ENCODE measurements around the gene GZMA.

Gene GZMA

GRCh38 chr5:55136521-55136920 lies 34.1 kb downstream of the GZMA start:
- in situ Hi-C loops (cut with MboI; ENCODE audit: low pct_unique_long_range_greater_than_20kb, low sequenced_read_pairs, unreplicated experiment), result no loop called here
- no peak for TF ChIP-seq CTCF (IDR thresholded peaks at IDR 0.05; ENCODE audit: extremely low read depth, insufficient read depth, missing control alignments)
- DNase-seq (ENCODE audit: low spot score), result no peak

GRCh38 chr5:55140908-55141665 lies 38.6 kb downstream of the GZMA start:
- DNase-seq (ENCODE audit: low spot score), result no peak
- in situ Hi-C loops (cut with MboI; ENCODE audit: low pct_unique_long_range_greater_than_20kb, low sequenced_read_pairs, unreplicated experiment), result no loop called here

GRCh38 chr5:55141945-55142690 lies 39.7 kb downstream of the GZMA start:
- in situ Hi-C loops (cut with MboI; ENCODE audit: low pct_unique_long_range_greater_than_20kb, low sequenced_read_pairs, unreplicated experiment), result no loop called here

More at GRCh38 chr5:55140908-55141665, 38.6 kb downstream of the GZMA start:
- TF ChIP-seq CTCF (IDR thresholded peaks at IDR 0.05; ENCODE audit: extremely low read depth, insufficient read depth, missing control alignments), result no peak

GRCh38 chr5:55143624-55144023 lies 41.2 kb downstream of the GZMA start:
- TF ChIP-seq CTCF (IDR thresholded peaks at IDR 0.05; ENCODE audit: extremely low read depth, insufficient read depth, missing control alignments), result no peak
- no peak for DNase-seq (ENCODE audit: low spot score)
- in situ Hi-C loops (cut with MboI; ENCODE audit: low pct_unique_long_range_greater_than_20kb, low sequenced_read_pairs, unreplicated experiment), result no loop called here

More at GRCh38 chr5:55141945-55142690, 39.7 kb downstream of the GZMA start:
- DNase-seq (ENCODE audit: low spot score), result no peak
- no peak for TF ChIP-seq CTCF (IDR thresholded peaks at IDR 0.05; ENCODE audit: extremely low read depth, insufficient read depth, missing control alignments)

- TF ChIP-seq CTCF (IDR thresholded peaks at IDR 0.05; ENCODE audit: extremely low read depth, insufficient read depth, missing control alignments), result no peak
- in situ Hi-C loops (cut with MboI; ENCODE audit: low pct_unique_long_range_greater_than_20kb, low sequenced_read_pairs, unreplicated experiment), result no loop called here
- no peak for DNase-seq (ENCODE audit: low spot score)
Measured at GRCh38 chr5:55146080-55146479, 43.6 kb downstream of the GZMA start.

- peak; percentile 89 for TF ChIP-seq CTCF (IDR thresholded peaks at IDR 0.05; ENCODE audit: extremely low read depth, insufficient read depth, missing control alignments)
- DNase-seq (ENCODE audit: low spot score), result peak; percentile 59
- in situ Hi-C loops (cut with MboI; ENCODE audit: low pct_unique_long_range_greater_than_20kb, low sequenced_read_pairs, unreplicated experiment), result no loop called here
Measured at GRCh38 chr5:55146543-55147151, 44.2 kb downstream of the GZMA start.
